ENCODE measurements around the gene SUMF2.
A peak's percentile ranks its signal among the peaks of the same experiment; 100 is the strongest.
"Not testable (repeated sequence)": the region's sequence is repeated elsewhere in the genome, so short reads cannot be mapped to it uniquely, and the experiment has no call there.

SUMF2 gene

GRCh38 chr7:56105508-56105907, 41.4 kb downstream of the SUMF2 start:
- H3K4me3 ChIP-seq: peak overlapping the region; percentile 96
- DNase-seq (ENCODE audit: low spot score): no peak
- H3K27ac ChIP-seq: peak overlapping the region; percentile 91 to 94
- no peak for TF ChIP-seq CTCF (IDR thresholded peaks at IDR 0.05)

- no peak for TF ChIP-seq CTCF (IDR thresholded peaks at IDR 0.05)
These were observed 42.3 kb downstream of the SUMF2 start, which contains the start of gene CHCHD2 for GRCh38 chr7:56106108-56107073. CHCHD2 (minus strand) TSS chr7:56106476; CDS start chr7:56106413, 63 bp downstream.

GRCh38 chr7:56107954-56108258, 43.8 kb downstream of the SUMF2 start:
- Histone ChIP-seq H3K4me3 (no peak overlapping the region), H3K27ac (no peak overlapping the region)
- no peak for DNase-seq (ENCODE audit: low spot score)
- no peak for TF ChIP-seq CTCF (IDR thresholded peaks at IDR 0.05)

More at GRCh38 chr7:56106108-56107073, 42.3 kb downstream of the SUMF2 start, which contains the start of gene CHCHD2:
- Histone ChIP-seq H3K4me3 (peak within 1 kb of the TSS; percentile 96), H3K27ac (peak within 1 kb of the TSS; percentile 91 to 94)
- DNase-seq (ENCODE audit: low spot score): peak; percentile 98

- Histone ChIP-seq H3K4me3 (no peak overlapping the region), H3K27ac (no peak overlapping the region)
- DNase-seq (ENCODE audit: low spot score): no peak
- no peak for TF ChIP-seq CTCF (IDR thresholded peaks at IDR 0.05)
These were observed 46.5 kb downstream of the SUMF2 start for GRCh38 chr7:56110611-56111010.

GRCh38 chr7:56112244-56112643, 48.2 kb downstream of the SUMF2 start:
- not testable (repeated sequence) for H3K4me3 ChIP-seq; DNase-seq (ENCODE audit: low spot score); H3K27ac ChIP-seq

- TF ChIP-seq CTCF (IDR thresholded peaks at IDR 0.05): no peak
- Histone ChIP-seq H3K4me3 (peak within 1 kb of the TSS; percentile 51), H3K27ac (no peak within 1 kb of the TSS)
- DNase-seq (ENCODE audit: low spot score): no peak
These were observed 51.9 kb downstream of the SUMF2 start, which contains the start of gene NUPR2 for GRCh38 chr7:56115852-56116538. NUPR2 (minus strand) TSS chr7:56116417; CDS start chr7:56116314, 103 bp downstream.

- Histone ChIP-seq H3K27ac (no peak overlapping the region), H3K4me3 (no peak overlapping the region)
- no peak for DNase-seq (ENCODE audit: low spot score)
- no peak for TF ChIP-seq CTCF (IDR thresholded peaks at IDR 0.05)
These were observed 57.4 kb downstream of the SUMF2 start for GRCh38 chr7:56121440-56121839.

Data from coronary artery (tissue), 2 donors.